T-helper 2 cell treated with Interferon-gamma antibody and Interleukin-4, amounts not matched to agents 5 μg/mL and 100 μg/mL, for 36 hours (primary cell): ENCODE data around the gene CRB2.

ENCODE experiments used
- DNase-seq: peaks from one replicate; pipeline ENCODE4 v3.0.0; 2021; ENCODE audit warnings: low spot score
- H3K27ac Mint-ChIP-seq: one replicate; pipeline ENCODE4 v1.8.0; 2021; ENCODE audit warnings: mild to moderate bottlenecking, mixed read lengths
- H3K27me3 Mint-ChIP-seq: one replicate; pipeline ENCODE4 v1.8.0; 2021; ENCODE audit warnings: low read depth, mixed read lengths
- H3K36me3 Mint-ChIP-seq: one replicate; pipeline ENCODE4 v1.8.0; 2021; ENCODE audit warnings: low read depth, mixed read lengths
- H3K4me1 Mint-ChIP-seq: one replicate; pipeline ENCODE4 v1.8.0; 2021; ENCODE audit warnings: low read depth, mixed read lengths
- H3K4me3 Mint-ChIP-seq: one replicate; pipeline ENCODE4 v1.8.0; 2022; ENCODE audit warnings: mild to moderate bottlenecking, moderate library complexity, mixed read lengths
- H3K9me3 Mint-ChIP-seq: one replicate; pipeline ENCODE4 v1.8.0; 2021; ENCODE audit warnings: mixed read lengths

The CRB2 gene

DNA sequence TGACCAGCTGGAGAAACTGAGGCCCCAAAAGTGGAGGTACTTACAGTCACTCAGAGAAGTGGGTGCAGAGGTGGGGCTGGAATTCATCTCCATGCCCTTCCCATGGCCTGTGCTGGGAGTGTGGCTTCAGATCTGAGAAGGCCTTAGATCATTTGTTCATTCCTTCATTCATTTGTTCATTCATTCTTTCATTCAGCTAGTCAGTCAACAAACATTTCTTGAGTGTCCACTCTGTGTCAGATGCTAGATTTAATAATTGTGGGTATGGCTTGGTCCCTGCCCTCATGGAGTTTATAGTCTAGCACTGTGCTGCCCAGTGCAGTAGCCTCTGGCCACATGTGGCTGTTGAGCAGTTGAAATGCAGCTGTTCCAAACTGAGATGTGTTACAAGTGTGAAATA is 19.0 kb upstream of the CRB2 start:
- peaks cover 41% of the 10 kb centered on the region for H3K4me1 Mint-ChIP-seq
- DNase-seq: no peak
- no peaks in the 10 kb centered on the region for H3K27me3 Mint-ChIP-seq
- no peaks in the 10 kb centered on the region for H3K36me3 Mint-ChIP-seq
- H3K4me3 Mint-ChIP-seq: no peak overlapping the region
- no peak overlapping the region for H3K27ac Mint-ChIP-seq
- H3K9me3 Mint-ChIP-seq: no peaks in the 10 kb centered on the region

DNA sequence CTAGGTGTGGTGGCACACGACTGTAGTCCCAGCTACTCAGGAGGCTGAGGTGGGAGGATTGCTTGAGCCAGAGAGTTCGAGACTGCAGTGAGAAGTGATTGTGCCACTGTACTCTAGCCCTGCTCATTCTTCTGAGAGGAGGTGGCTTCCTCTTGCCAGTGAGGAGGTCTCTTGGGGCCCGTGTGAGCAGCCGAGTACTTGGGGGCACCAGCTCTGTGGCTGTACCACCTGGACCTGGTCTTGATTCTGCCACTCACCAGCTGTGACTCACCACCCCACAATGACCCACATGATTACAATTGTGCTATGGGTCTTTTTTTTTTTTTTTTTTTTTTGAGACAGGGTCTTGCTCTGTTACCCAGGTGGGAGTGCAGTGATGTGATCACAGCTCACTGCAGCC is 18.0 kb upstream of the CRB2 start:
- no peak for DNase-seq
- Mint-ChIP-seq H3K4me1 (peaks cover 41% of the 10 kb centered on the region), H3K27me3 (no peaks in the 10 kb centered on the region), H3K27ac (no peak overlapping the region), H3K4me3 (no peak overlapping the region), H3K9me3 (no peaks in the 10 kb centered on the region), H3K36me3 (no peaks in the 10 kb centered on the region)

DNA sequence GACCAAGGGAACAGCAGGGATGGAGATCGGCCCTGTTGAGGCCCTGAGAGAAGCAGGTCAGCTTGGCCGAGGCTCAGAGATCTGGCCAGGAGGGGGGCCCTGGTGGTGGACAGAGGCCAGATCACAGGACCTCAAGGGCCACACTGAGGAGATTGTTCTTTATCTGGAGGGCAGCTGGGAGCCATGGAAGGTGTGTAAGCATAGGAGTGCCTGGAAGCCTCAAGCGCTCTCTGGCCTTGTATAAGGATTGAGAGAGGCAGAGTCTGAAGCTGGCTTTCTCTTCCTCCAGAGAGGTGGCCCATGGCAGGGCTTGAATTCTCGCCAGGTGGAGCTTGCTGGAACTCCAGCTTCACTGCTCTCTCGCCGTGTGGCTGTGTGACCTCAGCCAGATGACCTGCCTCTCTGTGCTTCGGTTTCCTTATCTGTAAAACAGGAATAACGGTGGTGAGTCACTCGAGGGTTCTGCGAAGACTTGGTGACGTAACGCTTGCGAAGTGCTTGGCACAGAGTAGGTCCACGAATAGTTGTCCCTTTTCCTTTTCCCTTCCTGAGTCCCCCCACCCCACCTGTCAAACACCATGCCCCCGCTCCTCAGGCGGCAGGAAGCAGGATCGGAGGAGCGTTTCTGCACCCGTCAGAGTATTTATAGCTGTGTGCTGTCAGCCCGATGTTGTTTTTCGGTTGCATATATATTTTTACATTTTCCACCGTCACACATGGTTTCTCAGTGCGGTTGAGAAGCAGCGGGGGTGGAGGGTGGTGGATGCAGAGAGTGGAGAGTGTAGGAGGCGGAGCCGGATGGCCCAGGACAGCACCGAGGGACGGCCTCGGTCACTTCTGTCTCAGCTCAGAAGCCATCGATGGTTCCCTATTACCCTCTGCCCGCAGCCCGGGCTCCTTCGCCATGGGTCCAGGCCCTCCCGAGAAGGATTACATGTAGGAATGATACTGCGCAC is 17.0 kb upstream of the CRB2 start:
- H3K36me3 Mint-ChIP-seq: no peaks in the 10 kb centered on the region
- no peaks in the 10 kb centered on the region for H3K9me3 Mint-ChIP-seq
- DNase-seq: peak; percentile 84
- H3K4me3 Mint-ChIP-seq: peak overlapping the region; percentile 76
- H3K27ac Mint-ChIP-seq: peak overlapping the region; percentile 88
- H3K4me1 Mint-ChIP-seq: peaks cover 41% of the 10 kb centered on the region
- no peaks in the 10 kb centered on the region for H3K27me3 Mint-ChIP-seq

- H3K4me1 Mint-ChIP-seq: peaks cover 41% of the 10 kb centered on the region
- H3K4me3 Mint-ChIP-seq: peak overlapping the region; percentile 76
- DNase-seq: peak; percentile 78
- no peaks in the 10 kb centered on the region for H3K27me3 Mint-ChIP-seq
- H3K9me3 Mint-ChIP-seq: no peaks in the 10 kb centered on the region
- H3K36me3 Mint-ChIP-seq: no peaks in the 10 kb centered on the region
- H3K27ac Mint-ChIP-seq: peak overlapping the region; percentile 88
Observed at GRCh38 chr9:123339666-123340510, 16.1 kb upstream of the CRB2 start.

- Mint-ChIP-seq H3K9me3 (no peaks in the 10 kb centered on the region), H3K27me3 (no peaks in the 10 kb centered on the region), H3K4me1 (peaks cover 38% of the 10 kb centered on the region), H3K27ac (no peak overlapping the region), H3K36me3 (no peaks in the 10 kb centered on the region), H3K4me3 (no peak overlapping the region)
- DNase-seq: no peak
Observed at GRCh38 chr9:123341816-123342215, 14.2 kb upstream of the CRB2 start.

DNA sequence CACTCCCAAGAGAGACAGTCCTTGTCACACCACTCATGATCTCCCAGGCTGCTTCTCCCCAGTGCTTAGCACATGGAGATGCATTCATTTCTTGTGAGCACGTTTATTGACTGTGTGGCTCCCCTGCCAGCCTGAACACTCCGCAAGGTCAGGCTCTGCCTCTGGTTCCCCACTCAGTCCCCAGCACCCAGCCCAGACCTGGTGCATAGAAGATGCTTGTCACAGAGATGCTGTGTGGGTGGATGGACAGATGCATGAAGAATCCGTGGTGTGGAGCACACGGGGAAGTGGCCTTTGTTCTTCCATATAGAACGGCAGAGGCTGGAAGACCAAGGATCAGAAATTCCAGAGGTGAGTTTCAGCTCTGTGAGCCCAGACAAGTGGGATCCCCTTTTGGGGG is 13.8 kb upstream of the CRB2 start:
- Mint-ChIP-seq H3K4me3 (no peak overlapping the region), H3K27me3 (no peaks in the 10 kb centered on the region), H3K27ac (no peak overlapping the region), H3K36me3 (no peaks in the 10 kb centered on the region), H3K9me3 (no peaks in the 10 kb centered on the region), H3K4me1 (peaks cover 35% of the 10 kb centered on the region)
- DNase-seq: no peak

- H3K4me3 Mint-ChIP-seq: no peak overlapping the region
- H3K9me3 Mint-ChIP-seq: no peaks in the 10 kb centered on the region
- H3K27me3 Mint-ChIP-seq: no peaks in the 10 kb centered on the region
- no peaks in the 10 kb centered on the region for H3K36me3 Mint-ChIP-seq
- DNase-seq: no peak
- H3K4me1 Mint-ChIP-seq: peaks cover 27% of the 10 kb centered on the region
- no peak overlapping the region for H3K27ac Mint-ChIP-seq
Observed at GRCh38 chr9:123343443-123344191, 12.4 kb upstream of the CRB2 start.

GRCh38 chr9:123344192-123344949 is 11.6 kb upstream of the CRB2 start:
- Mint-ChIP-seq H3K36me3 (no peaks in the 10 kb centered on the region), H3K27ac (no peak overlapping the region), H3K27me3 (no peaks in the 10 kb centered on the region), H3K4me3 (no peak overlapping the region), H3K9me3 (no peaks in the 10 kb centered on the region), H3K4me1 (peaks cover 21% of the 10 kb centered on the region)
- DNase-seq: no peak

DNA sequence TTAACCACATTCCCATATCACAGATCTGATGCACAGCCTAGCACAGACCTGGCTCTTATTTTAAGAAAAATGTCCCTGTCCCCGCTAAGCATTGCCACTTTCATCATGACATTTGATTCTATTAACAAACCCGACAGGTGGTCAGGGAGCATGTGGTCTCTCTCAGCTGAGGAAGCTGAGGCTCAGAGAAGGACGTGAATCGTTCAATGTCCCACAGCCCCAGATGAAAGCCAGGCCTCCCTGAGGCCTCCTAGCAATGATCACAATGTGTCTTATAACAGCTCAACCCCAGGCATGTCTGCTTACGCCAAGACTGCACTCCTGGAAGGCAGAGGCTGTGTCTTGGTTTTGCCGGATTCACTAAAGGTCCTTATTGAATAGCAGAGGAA is 10.4 kb upstream of the CRB2 start:
- DNase-seq: no peak
- no peak overlapping the region for H3K4me3 Mint-ChIP-seq
- no peaks in the 10 kb centered on the region for H3K27me3 Mint-ChIP-seq
- peaks cover 10% of the 10 kb centered on the region for H3K4me1 Mint-ChIP-seq
- H3K9me3 Mint-ChIP-seq: no peaks in the 10 kb centered on the region
- no peak overlapping the region for H3K27ac Mint-ChIP-seq
- no peaks in the 10 kb centered on the region for H3K36me3 Mint-ChIP-seq

GRCh38 chr9:123346026-123346425 is 10.0 kb upstream of the CRB2 start:
- Mint-ChIP-seq H3K27ac (no peak overlapping the region), H3K27me3 (no peaks in the 10 kb centered on the region)

GRCh38 chr9:123346826-123347225 is 9.2 kb upstream of the CRB2 start:
- Mint-ChIP-seq H3K27me3 (no peaks in the 10 kb centered on the region), H3K4me1 (peaks cover under 1% of the 10 kb centered on the region), H3K36me3 (no peaks in the 10 kb centered on the region), H3K9me3 (no peaks in the 10 kb centered on the region), H3K4me3 (no peak overlapping the region), H3K27ac (no peak overlapping the region)
- no peak for DNase-seq

More at GRCh38 chr9:123346026-123346425, 10.0 kb upstream of the CRB2 start:
- Mint-ChIP-seq H3K36me3 (no peaks in the 10 kb centered on the region), H3K4me3 (no peak overlapping the region), H3K4me1 (peaks cover 7% of the 10 kb centered on the region), H3K9me3 (no peaks in the 10 kb centered on the region)
- DNase-seq: no peak

- Mint-ChIP-seq H3K4me1 (no peaks in the 10 kb centered on the region), H3K36me3 (no peaks in the 10 kb centered on the region), H3K9me3 (no peaks in the 10 kb centered on the region)
Observed at GRCh38 chr9:123347289-123348060, 8.5 kb upstream of the CRB2 start.

More at GRCh38 chr9:123347289-123348060, 8.5 kb upstream of the CRB2 start:
- peaks cover 2% of the 10 kb centered on the region for H3K27me3 Mint-ChIP-seq
- no peak overlapping the region for H3K27ac Mint-ChIP-seq
- no peak overlapping the region for H3K4me3 Mint-ChIP-seq
- DNase-seq: no peak
